Liver (tissue), 9 donors: ENCODE data around the gene HHLA2. TPM values are rescaled to one million over a fixed set of nuclear protein-coding genes. Genes with fewer than 3 reads are reported as not detected.

Experiments
- DNase-seq: peaks from one replicate; pipeline ENCODE4 v3.0.0-alpha.2; 2017; ENCODE audit warnings: low spot score
- H3K27ac ChIP-seq, 2 donors: one replicate each; pipeline ENCODE4 v1.7.0; 2013; ENCODE audit warnings: inconsistent platforms in 2 of 2, low read length in 2 of 2, control low read depth in 1 of 2, low read depth in 1 of 2, mild to moderate bottlenecking in 1 of 2
- H3K27me3 ChIP-seq, 4 donors: one replicate each; pipeline versions ENCODE4 v1.6.1 to v1.7.0; 2013; ENCODE audit warnings: low read length in 3 of 4, inconsistent platforms in 1 of 4, mild to moderate bottlenecking in 1 of 4, moderate library complexity in 1 of 4; ENCODE audit not compliant: control insufficient read depth in 4 of 4, insufficient read depth in 4 of 4
- H3K36me3 ChIP-seq, 4 donors: one replicate each; pipeline versions ENCODE4 v1.6.1 to v1.7.0; 2013; ENCODE audit warnings: low read length in 3 of 4, mild to moderate bottlenecking in 3 of 4, low read depth in 1 of 4, moderate library complexity in 1 of 4; ENCODE audit not compliant: control insufficient read depth in 4 of 4, insufficient read depth in 3 of 4
- H3K4me1 ChIP-seq, 4 donors: one replicate each; pipeline versions ENCODE4 v1.6.1 to v1.7.0; 2013; ENCODE audit warnings: low read length in 3 of 4, mild to moderate bottlenecking in 3 of 4, moderate library complexity in 1 of 4; ENCODE audit not compliant: control insufficient read depth in 4 of 4, insufficient read depth in 4 of 4
- H3K4me3 ChIP-seq, 3 donors: one replicate each; pipeline versions ENCODE4 v1.6.1 to v1.7.0; 2013; ENCODE audit warnings: low read length in 3 of 3, control low read depth in 1 of 3, low read depth in 1 of 3, mild to moderate bottlenecking in 1 of 3
- H3K9ac ChIP-seq, 2 donors: one replicate each; pipeline ENCODE4 v1.7.0; 2013; ENCODE audit warnings: low read length in 2 of 2, mild to moderate bottlenecking in 2 of 2, moderate library complexity in 2 of 2, control low read depth in 1 of 2, low read depth in 1 of 2
- H3K9me3 ChIP-seq, 4 donors: one replicate each; pipeline versions ENCODE4 v1.6.1 to v1.7.0; 2013; ENCODE audit warnings: low read length in 3 of 4; ENCODE audit not compliant: control insufficient read depth in 4 of 4
- EGR1 ChIP-seq, 2 donors: IDR thresholded peaks; 2 replicates each; pipeline ENCODE4 v1.6.1; 2016 to 2018; ENCODE audit warnings: antibody characterized with exemption in 2 of 2, low read depth in 2 of 2
- FOXA1 ChIP-seq: IDR thresholded peaks from 2 replicates; pipeline ENCODE4 v1.6.1; 2016; ENCODE audit warnings: antibody characterized with exemption
- FOXA2 ChIP-seq: IDR thresholded peaks from 2 replicates; pipeline ENCODE4 v1.6.1; 2016; ENCODE audit warnings: antibody characterized with exemption
- GABPA ChIP-seq, 2 donors: IDR thresholded peaks in 1 of 2; conservative IDR thresholded peaks in 1 of 2; 2 replicates each; pipeline ENCODE4 v1.6.1; 2016; ENCODE audit warnings: antibody characterized with exemption in 2 of 2, mild to moderate bottlenecking in 1 of 2, moderate library complexity in 1 of 2
- HNF4A ChIP-seq, 2 donors: conservative IDR thresholded peaks; 2 replicates each; pipeline ENCODE4 v1.6.1; 2016; ENCODE audit warnings: antibody characterized with exemption in 2 of 2, mild to moderate bottlenecking in 2 of 2
- HNF4G ChIP-seq: IDR thresholded peaks from 2 replicates; pipeline ENCODE4 v1.6.1; 2016; ENCODE audit warnings: antibody characterized with exemption
- JUND ChIP-seq, 2 donors: IDR thresholded peaks; 2 replicates each; pipeline ENCODE4 v1.6.1; 2016; ENCODE audit warnings: antibody characterized with exemption in 2 of 2
- NR2F2 ChIP-seq: IDR thresholded peaks from 2 replicates; pipeline ENCODE4 v1.6.1; 2016; ENCODE audit warnings: antibody characterized with exemption
- RAD21 ChIP-seq, 2 donors: IDR thresholded peaks; 2 replicates each; pipeline ENCODE4 v1.6.1; 2016; ENCODE audit warnings: antibody characterized with exemption in 2 of 2, mild to moderate bottlenecking in 2 of 2
- RXRA ChIP-seq, 2 donors: IDR thresholded peaks; 2 replicates each; pipeline ENCODE4 v1.6.1; 2017 to 2018; ENCODE audit warnings: antibody characterized with exemption in 2 of 2, mild to moderate bottlenecking in 1 of 2
- SP1 ChIP-seq: IDR thresholded peaks from 2 replicates; pipeline ENCODE4 v1.6.1; 2018; ENCODE audit warnings: antibody characterized with exemption, mild to moderate bottlenecking
- TAF1 ChIP-seq: conservative IDR thresholded peaks from 2 replicates; pipeline ENCODE4 v1.6.1; 2016; ENCODE audit warnings: antibody characterized with exemption, mild to moderate bottlenecking
- YY1 ChIP-seq: IDR thresholded peaks from 2 replicates; pipeline ENCODE4 v1.6.1; 2016; ENCODE audit warnings: antibody characterized with exemption, mild to moderate bottlenecking
- WGBS: extraction: QIAGEN DNeasy Blood & Tissue Kit; methylation state at CpG from one replicate; pipeline ENCODE4 v1.1.7; 2013; 5-methylcytosine and 5-hydroxymethylcytosine counted together
- polyA plus RNA-seq, 2 donors: library from polyadenylated mRNA; stranded (reverse) in 1 of 2; unstranded in 1 of 2; fragments of 200-250 nt in 1 of 2; fragments of >200 nt in 1 of 2; fragmentation: Nextera tagmentation in 1 of 2; extraction: Ambion mirVana in 1 of 2; gene quantifications; one replicate each; pipeline versions ENCODE4 v1.2.1 to v1.2.3, GENCODE V29; 2013 to 2015
- total RNA-seq, 2 donors: library from RNA; depleted of rRNA; stranded (reverse); fragments of >200 nt; gene quantifications; one replicate each; pipeline ENCODE4 v1.2.3, GENCODE V29; 2014
- TF ChIP-seq, protein P1 (sequence below): IDR thresholded peaks from 2 replicates; pipeline ENCODE4 v1.6.1; 2016; ENCODE audit warnings: antibody characterized with exemption, mild to moderate bottlenecking
- TF ChIP-seq, protein P2 (sequence below): fragments of 150-350 bp; IDR thresholded peaks from 2 replicates; pipeline ENCODE4 v1.5.1; 2017; ENCODE audit warnings: improper control_type of control experiment, low read depth, low read length; ENCODE audit not compliant: missing input control
- TF ChIP-seq, protein P3 (sequence below): IDR thresholded peaks from 2 replicates; pipeline ENCODE4 v1.6.1; 2016; ENCODE audit warnings: antibody characterized with exemption
- TF ChIP-seq, protein P4 (sequence below): IDR thresholded peaks from 2 replicates; pipeline ENCODE4 v1.6.1; 2016; ENCODE audit warnings: antibody characterized with exemption
- TF ChIP-seq, protein P5 (sequence below): IDR thresholded peaks from 2 replicates; pipeline ENCODE4 v1.6.1; 2016; ENCODE audit warnings: antibody characterized with exemption
- donor health status: healthy.
- donor health status: healthy.
- donor health status: healthy.
- donor health status: healthy.
- donor health status: healthy.

Gene HHLA2
- total and polyA plus RNA-seq, 4 donors, result 0.07 to 0.14 TPM; not detected in 2

DNA sequence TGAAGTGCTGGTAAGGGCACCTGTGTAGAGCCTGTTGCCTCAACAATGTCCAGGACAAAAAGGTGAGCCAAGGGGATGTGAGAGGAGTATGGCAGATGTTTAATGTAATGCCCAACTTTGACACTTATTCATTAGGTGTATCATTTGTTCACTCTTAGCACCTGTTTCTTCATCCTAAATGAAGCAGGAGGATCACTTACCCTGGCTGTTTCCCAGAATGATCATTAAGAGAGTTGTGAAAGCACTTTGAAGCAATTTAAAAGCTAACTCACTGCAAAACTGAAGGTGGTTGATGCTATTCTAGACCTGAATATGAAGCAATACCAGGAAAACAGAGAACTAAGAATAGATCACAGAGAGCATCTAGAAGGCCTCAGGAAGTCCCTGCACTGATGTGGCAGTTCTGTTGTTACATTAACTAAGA, 3.4 kb upstream of the HHLA2 start:
- Histone ChIP-seq H3K4me3 (no peak overlapping the region), H3K36me3 (no peaks in the 10 kb centered on the region), H3K4me1 (peaks cover 0 to 8% (median 3%) of the 10 kb centered on the region in 4 donors), H3K27me3 (no peaks in the 10 kb centered on the region), H3K27ac (no peak overlapping the region), H3K9ac (no peak overlapping the region), H3K9me3 (no peaks in the 10 kb centered on the region)
- no peak for DNase-seq
- TF ChIP-seq TAF1, result no peak
- no peak for TF ChIP-seq JUND (IDR thresholded peaks at IDR 0.05)
- TF ChIP-seq, protein P1, sequence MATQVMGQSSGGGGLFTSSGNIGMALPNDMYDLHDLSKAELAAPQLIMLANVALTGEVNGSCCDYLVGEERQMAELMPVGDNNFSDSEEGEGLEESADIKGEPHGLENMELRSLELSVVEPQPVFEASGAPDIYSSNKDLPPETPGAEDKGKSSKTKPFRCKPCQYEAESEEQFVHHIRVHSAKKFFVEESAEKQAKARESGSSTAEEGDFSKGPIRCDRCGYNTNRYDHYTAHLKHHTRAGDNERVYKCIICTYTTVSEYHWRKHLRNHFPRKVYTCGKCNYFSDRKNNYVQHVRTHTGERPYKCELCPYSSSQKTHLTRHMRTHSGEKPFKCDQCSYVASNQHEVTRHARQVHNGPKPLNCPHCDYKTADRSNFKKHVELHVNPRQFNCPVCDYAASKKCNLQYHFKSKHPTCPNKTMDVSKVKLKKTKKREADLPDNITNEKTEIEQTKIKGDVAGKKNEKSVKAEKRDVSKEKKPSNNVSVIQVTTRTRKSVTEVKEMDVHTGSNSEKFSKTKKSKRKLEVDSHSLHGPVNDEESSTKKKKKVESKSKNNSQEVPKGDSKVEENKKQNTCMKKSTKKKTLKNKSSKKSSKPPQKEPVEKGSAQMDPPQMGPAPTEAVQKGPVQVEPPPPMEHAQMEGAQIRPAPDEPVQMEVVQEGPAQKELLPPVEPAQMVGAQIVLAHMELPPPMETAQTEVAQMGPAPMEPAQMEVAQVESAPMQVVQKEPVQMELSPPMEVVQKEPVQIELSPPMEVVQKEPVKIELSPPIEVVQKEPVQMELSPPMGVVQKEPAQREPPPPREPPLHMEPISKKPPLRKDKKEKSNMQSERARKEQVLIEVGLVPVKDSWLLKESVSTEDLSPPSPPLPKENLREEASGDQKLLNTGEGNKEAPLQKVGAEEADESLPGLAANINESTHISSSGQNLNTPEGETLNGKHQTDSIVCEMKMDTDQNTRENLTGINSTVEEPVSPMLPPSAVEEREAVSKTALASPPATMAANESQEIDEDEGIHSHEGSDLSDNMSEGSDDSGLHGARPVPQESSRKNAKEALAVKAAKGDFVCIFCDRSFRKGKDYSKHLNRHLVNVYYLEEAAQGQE, result no peak

DNA sequence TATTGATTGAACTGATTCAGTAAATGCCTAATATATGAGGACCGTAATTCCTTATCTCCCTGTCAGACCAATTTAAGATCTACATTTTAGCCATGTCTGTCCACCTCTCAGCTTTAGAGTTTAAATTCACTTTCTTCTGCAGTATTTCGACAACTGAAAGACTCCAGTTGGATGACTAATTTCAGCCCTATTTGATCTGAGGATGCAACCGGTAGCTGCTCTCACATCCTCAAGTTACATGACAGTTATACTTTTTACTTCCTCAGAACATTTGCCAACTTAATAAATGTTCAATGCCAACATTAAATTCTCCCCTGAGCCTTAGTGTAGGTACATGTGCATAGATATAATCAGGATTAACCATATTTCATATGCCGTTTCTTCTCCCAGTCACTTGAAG, 2.5 kb upstream of the HHLA2 start:
- 83% methylated on average over 4 of the region's 4 CpGs for WGBS

More for the DNA sequence above, 2.5 kb upstream of the HHLA2 start:
- Histone ChIP-seq H3K9ac (no peak overlapping the region), H3K4me3 (no peak overlapping the region), H3K36me3 (no peaks in the 10 kb centered on the region), H3K27ac (no peak overlapping the region), H3K9me3 (no peaks in the 10 kb centered on the region), H3K27me3 (no peaks in the 10 kb centered on the region), H3K4me1 (peaks cover 0 to 10% (median 5%) of the 10 kb centered on the region in 4 donors)
- DNase-seq, result no peak
- TF ChIP-seq FOXA1 (no peak), GABPA (IDR thresholded peaks at IDR 0.05 in 1 of 2, conservative IDR thresholded peaks at IDR 0.05 in 1 of 2) (no peak), HNF4G (no peak), JUND (IDR thresholded peaks at IDR 0.05) (no peak), HNF4A (conservative IDR thresholded peaks at IDR 0.05) (no peak), TAF1 (no peak), RAD21 (IDR thresholded peaks at IDR 0.05) (no peak), FOXA2 (no peak), YY1 (no peak), EGR1 (IDR thresholded peaks at IDR 0.05; ENCODE audit: low read depth in 2 of 2) (no peak), RXRA (IDR thresholded peaks at IDR 0.05) (no peak), SP1 (no peak), NR2F2 (no peak)
- TF ChIP-seq, protein P2, sequence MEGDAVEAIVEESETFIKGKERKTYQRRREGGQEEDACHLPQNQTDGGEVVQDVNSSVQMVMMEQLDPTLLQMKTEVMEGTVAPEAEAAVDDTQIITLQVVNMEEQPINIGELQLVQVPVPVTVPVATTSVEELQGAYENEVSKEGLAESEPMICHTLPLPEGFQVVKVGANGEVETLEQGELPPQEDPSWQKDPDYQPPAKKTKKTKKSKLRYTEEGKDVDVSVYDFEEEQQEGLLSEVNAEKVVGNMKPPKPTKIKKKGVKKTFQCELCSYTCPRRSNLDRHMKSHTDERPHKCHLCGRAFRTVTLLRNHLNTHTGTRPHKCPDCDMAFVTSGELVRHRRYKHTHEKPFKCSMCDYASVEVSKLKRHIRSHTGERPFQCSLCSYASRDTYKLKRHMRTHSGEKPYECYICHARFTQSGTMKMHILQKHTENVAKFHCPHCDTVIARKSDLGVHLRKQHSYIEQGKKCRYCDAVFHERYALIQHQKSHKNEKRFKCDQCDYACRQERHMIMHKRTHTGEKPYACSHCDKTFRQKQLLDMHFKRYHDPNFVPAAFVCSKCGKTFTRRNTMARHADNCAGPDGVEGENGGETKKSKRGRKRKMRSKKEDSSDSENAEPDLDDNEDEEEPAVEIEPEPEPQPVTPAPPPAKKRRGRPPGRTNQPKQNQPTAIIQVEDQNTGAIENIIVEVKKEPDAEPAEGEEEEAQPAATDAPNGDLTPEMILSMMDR, result no peak
- TF ChIP-seq, protein P1, result no peak
- TF ChIP-seq, protein P3, sequence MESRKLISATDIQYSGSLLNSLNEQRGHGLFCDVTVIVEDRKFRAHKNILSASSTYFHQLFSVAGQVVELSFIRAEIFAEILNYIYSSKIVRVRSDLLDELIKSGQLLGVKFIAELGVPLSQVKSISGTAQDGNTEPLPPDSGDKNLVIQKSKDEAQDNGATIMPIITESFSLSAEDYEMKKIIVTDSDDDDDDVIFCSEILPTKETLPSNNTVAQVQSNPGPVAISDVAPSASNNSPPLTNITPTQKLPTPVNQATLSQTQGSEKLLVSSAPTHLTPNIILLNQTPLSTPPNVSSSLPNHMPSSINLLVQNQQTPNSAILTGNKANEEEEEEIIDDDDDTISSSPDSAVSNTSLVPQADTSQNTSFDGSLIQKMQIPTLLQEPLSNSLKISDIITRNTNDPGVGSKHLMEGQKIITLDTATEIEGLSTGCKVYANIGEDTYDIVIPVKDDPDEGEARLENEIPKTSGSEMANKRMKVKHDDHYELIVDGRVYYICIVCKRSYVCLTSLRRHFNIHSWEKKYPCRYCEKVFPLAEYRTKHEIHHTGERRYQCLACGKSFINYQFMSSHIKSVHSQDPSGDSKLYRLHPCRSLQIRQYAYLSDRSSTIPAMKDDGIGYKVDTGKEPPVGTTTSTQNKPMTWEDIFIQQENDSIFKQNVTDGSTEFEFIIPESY, result no peak
- TF ChIP-seq, protein P4, sequence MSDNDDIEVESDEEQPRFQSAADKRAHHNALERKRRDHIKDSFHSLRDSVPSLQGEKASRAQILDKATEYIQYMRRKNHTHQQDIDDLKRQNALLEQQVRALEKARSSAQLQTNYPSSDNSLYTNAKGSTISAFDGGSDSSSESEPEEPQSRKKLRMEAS, result no peak
- TF ChIP-seq, protein P5, sequence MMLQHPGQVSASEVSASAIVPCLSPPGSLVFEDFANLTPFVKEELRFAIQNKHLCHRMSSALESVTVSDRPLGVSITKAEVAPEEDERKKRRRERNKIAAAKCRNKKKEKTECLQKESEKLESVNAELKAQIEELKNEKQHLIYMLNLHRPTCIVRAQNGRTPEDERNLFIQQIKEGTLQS, result no peak
